ENCODE results near the gene SLC39A13. TPM values are rescaled to one million over a fixed set of nuclear protein-coding genes. Genes with fewer than 3 reads are reported as not detected.
A peak's percentile ranks its signal among the peaks of the same experiment; 100 is the strongest.

The SLC39A13 gene
- total and polyA plus RNA-seq, 2 of the 4 experiments (the other 2 are of a cell fraction) = 32.4 to 144 TPM

DNA sequence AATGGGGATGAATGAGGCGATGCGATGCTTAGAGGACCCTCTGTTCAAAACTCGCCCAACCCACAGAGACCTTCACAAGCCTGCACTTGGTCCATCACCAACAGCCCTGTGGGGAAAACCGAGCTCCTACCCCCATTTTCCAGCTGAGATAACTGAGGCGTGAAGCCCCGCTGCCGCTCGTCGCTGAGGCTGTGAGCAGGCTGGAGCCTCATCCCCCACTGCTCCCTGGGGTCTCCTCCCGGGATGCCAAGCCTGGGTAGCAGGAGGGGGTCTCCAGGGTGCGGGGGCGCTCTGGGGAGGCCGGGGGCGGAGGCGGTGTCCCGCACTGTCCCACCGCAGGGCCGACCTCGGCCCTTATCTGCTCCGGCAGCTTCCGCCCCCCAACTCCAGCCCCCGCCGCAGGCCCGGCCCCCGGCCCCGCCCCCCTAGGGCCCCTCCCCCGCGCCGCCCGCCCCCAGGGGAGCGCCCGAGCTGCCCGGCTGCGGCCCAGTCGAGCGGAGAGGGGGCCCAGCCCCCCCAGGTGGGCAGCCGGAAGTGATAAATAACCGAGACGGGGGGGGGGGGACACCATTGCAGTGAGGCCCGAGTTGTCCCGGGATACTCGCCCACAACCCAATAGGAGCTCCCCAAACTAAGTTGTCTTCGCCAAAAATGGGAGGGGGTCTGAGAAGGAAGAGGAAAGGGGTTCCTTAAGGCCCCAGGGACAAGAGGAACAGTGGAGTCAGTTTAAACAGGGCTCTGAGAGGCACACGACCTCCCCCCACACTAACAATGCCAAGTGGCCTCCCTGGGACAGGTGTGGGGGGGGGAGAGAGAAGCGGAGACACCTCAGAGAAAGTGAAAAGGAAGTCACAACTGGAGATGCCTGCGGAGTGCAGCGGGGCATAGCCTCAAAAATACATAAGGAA lies 8.3 kb upstream of the SLC39A13 start:
- H3K4me3 ChIP-seq (ENCODE audit: insufficient read depth, low read depth, low read length) = peak overlapping the region; percentile 78
- no peak for DNase-seq
- H3K79me1 ChIP-seq (ENCODE audit: low read depth in 1 of 2, low read length in 2 of 2) = no peaks in the 10 kb centered on the region
- H3K9me1 ChIP-seq (ENCODE audit: insufficient read depth, low read length) = no peaks in the 10 kb centered on the region
- H3K27me3 ChIP-seq (ENCODE audit: control insufficient read depth, insufficient read depth, low read length) = no peaks in the 10 kb centered on the region
- POLR2A ChIA-PET (ENCODE audit: unreplicated experiment) = no interaction called here
- TF ChIP-seq USF2 (IDR thresholded peaks at IDR 0.05; ENCODE audit: low read depth, low read length) (no peak), NFE2L2 (IDR thresholded peaks at IDR 0.05; ENCODE audit: low read depth, low read length) (no peak)
- WGBS, 2 experiments (ENCODE audit: extremely low coverage in 2 of 2, insufficient read length in 1 of 2) = 60% methylated on average over 1 of the region's 47 CpGs; no CpG with 5 or more reads in 1 of the 2 experiments
- intact Hi-C loops (cut with micrococcal nuclease) = no loop called here
- in situ Hi-C loops (cut with MboI; ENCODE audit: low sequenced_read_pairs) = no loop called here
- H3K4ac ChIP-seq (ENCODE audit: low read depth, low read length) = peak overlapping the region; percentile 72
- H3K23ac ChIP-seq (ENCODE audit: low read depth, low read length) = peak overlapping the region; percentile 59; the same call in 1 of the 2 replicates
- peak overlapping the region; percentile 99 for H3K4me2 ChIP-seq (ENCODE audit: low read depth, low read length)
- H3K27ac ChIP-seq (ENCODE audit: insufficient read depth, low read length) = peak overlapping the region; percentile 37; the same call in 1 of the 2 replicates
- H3K4me1 ChIP-seq (ENCODE audit: control insufficient read depth, insufficient read depth, low read length) = peaks cover 8% of the 10 kb centered on the region
- peak overlapping the region; percentile 18 for H2AK9ac ChIP-seq (replicated peaks; ENCODE audit: low read depth, low read length, poor library complexity)
- H3K9me3 ChIP-seq (ENCODE audit: control insufficient read depth, insufficient read depth, low read length) = no peaks in the 10 kb centered on the region
- H4K8ac ChIP-seq (ENCODE audit: low read depth in 2 of 2, low read length in 2 of 2) = peak overlapping the region; percentile 52 to 72; a peak in 2 of 4 replicates
- no peak overlapping the region; the same call in 1 of the 2 replicates for H4K91ac ChIP-seq (ENCODE audit: insufficient read depth, low read depth, low read length)
- H2BK20ac ChIP-seq (ENCODE audit: low read depth, low read length) = no peak overlapping the region
- no peaks in the 10 kb centered on the region for H4K20me1 ChIP-seq (ENCODE audit: insufficient read depth, low read length)
- H3K9ac ChIP-seq (ENCODE audit: low read depth, low read length) = peak overlapping the region; percentile 81
- H3K14ac ChIP-seq (replicated peaks; ENCODE audit: low read depth, low read length) = peak overlapping the region; percentile 17; the same call in 1 of the 2 replicates
- ATAC-seq (ENCODE audit: low read depth) = peak; percentile 86
- no peak overlapping the region for H2BK15ac ChIP-seq (ENCODE audit: low read depth, low read length)
- CTCF ChIA-PET = no interaction called here
- peak overlapping the region; percentile 99 for H4K5ac ChIP-seq (ENCODE audit: low read depth, low read length)
- no TSS peak for BruUV-seq (replicated peaks)
- peak overlapping the region; percentile 20; the same call in 1 of the 2 replicates for H2BK120ac ChIP-seq (ENCODE audit: low read depth, low read length)
- H3K56ac ChIP-seq (ENCODE audit: extremely low read depth, insufficient read depth, low read length) = no peak overlapping the region
- H2AK5ac ChIP-seq (ENCODE audit: low read depth, low read length) = peak overlapping the region; percentile 4; the same call in 1 of the 2 replicates
- H3K18ac ChIP-seq (ENCODE audit: low read depth, low read length) = peak overlapping the region; percentile 92
- no peak overlapping the region for H2BK5ac ChIP-seq (ENCODE audit: low read depth, low read length, poor library complexity, severe bottlenecking)
- H3K36me3 ChIP-seq (ENCODE audit: control insufficient read depth, insufficient read depth, low read length) = no peaks in the 10 kb centered on the region
- dilution Hi-C loops (cut with HindIII; ENCODE audit: low sequenced_read_pairs, unreplicated experiment) = no loop called here
- peak overlapping the region; percentile 85 for H2AFZ ChIP-seq (replicated peaks; ENCODE audit: low read length, poor library complexity)

Data from IMR-90 (cell line).